HG03175 (cell line): ENCODE results near the gene SEMA3B.

Experiments
- ATAC-seq: cut with Tn5 transposase; IDR thresholded peaks from one replicate; pipeline ENCODE4 v1.9.1; 2021; ENCODE audit warnings: mild to moderate bottlenecking, moderate library complexity; ENCODE audit not compliant: unreplicated experiment

The SEMA3B gene

GRCh38 chr3:50292159-50293078 lies 23.5 kb downstream of the SEMA3B start, which contains the start of gene IFRD2:
Gene IFRD2, minus strand, starts transcription at chr3:50292429. Its CDS starts 155 bp downstream, at chr3:50292274.
- peak; percentile 96 for ATAC-seq

GRCh38 chr3:50293079-50293801 lies 24.3 kb downstream of the SEMA3B start:
- no peak for ATAC-seq

- no peak for ATAC-seq
These were observed 25.1 kb downstream of the SEMA3B start for GRCh38 chr3:50294089-50294488.

GRCh38 chr3:50294492-50295403 lies 25.8 kb downstream of the SEMA3B start:
- no peak for ATAC-seq

GRCh38 chr3:50295553-50296431 lies 26.8 kb downstream of the SEMA3B start:
- ATAC-seq: no peak

GRCh38 chr3:50296721-50297383 lies 27.9 kb downstream of the SEMA3B start:
- no peak for ATAC-seq

- no peak for ATAC-seq
These were observed 28.4 kb downstream of the SEMA3B start for GRCh38 chr3:50297384-50297775.

GRCh38 chr3:50297896-50298725 lies 29.2 kb downstream of the SEMA3B start:
- ATAC-seq: no peak

GRCh38 chr3:50298836-50299637 lies 30.1 kb downstream of the SEMA3B start, which contains the start of the genes HYAL3 and NAA80:
Gene HYAL3, minus strand, starts transcription at chr3:50299405. Its CDS starts 3,803 bp downstream, at chr3:50295602.
Gene NAA80, minus strand, starts transcription at chr3:50299405. Its CDS starts 1,942 bp downstream, at chr3:50297463.
- peak; percentile 88 for ATAC-seq

GRCh38 chr3:50299638-50299928 lies 30.6 kb downstream of the SEMA3B start:
- no peak for ATAC-seq

- ATAC-seq: no peak
These were observed 31.2 kb downstream of the SEMA3B start for GRCh38 chr3:50299929-50300680.

GRCh38 chr3:50300681-50301254 lies 31.8 kb downstream of the SEMA3B start:
- no peak for ATAC-seq

- no peak for ATAC-seq
These were observed 33.4 kb downstream of the SEMA3B start for GRCh38 chr3:50302095-50303012.

- no peak for ATAC-seq
These were observed 34.3 kb downstream of the SEMA3B start, which contains the start of gene HYAL1 for GRCh38 chr3:50303013-50303815. Gene HYAL1, minus strand, starts transcription at chr3:50303574. Its CDS starts 618 bp downstream, at chr3:50302956.

- ATAC-seq: no peak
These were observed 35.7 kb downstream of the SEMA3B start for GRCh38 chr3:50304601-50305000.
